Fibroblast of mammary gland (primary cell): ENCODE results near the gene SIRPA.

Experiments
- DNase-seq: peaks from one replicate; pipeline ENCODE4 v3.0.0-alpha.2; 2010; ENCODE audit warnings: low read depth
- H3K4me3 ChIP-seq: 2 replicates; pipeline ENCODE4 v1.5.1; 2011; ENCODE audit warnings: low read depth, mild to moderate bottlenecking, low read length, moderate library complexity; ENCODE audit not compliant: control insufficient read depth
- CTCF ChIP-seq: conservative IDR thresholded peaks from 2 replicates; pipeline ENCODE4 v1.5.1; 2011; ENCODE audit warnings: low read depth, low read length, inconsistent platforms; ENCODE audit not compliant: control insufficient read depth, insufficient read depth

Gene SIRPA

DNA sequence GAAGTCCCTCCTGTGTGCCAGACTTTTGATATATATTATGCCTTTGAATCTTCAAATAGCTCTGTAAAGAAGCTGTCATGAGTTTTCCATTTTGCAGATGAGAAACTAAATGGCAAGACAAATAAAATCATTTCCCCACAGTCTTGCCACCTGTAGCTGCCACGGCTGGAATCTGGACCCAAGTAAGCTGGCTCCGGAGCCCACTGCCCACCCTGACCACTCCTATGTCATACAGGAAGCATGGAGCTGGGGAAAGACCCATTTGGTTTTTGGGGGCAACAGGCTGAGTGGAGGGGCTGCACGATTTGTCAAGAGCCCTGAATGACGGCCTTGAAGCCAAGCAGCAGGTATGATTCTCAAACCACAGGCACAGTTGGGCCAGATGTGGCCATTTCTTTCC is 10.0 kb upstream of the SIRPA start:
- DNase-seq: no peak
- no peak overlapping the region for H3K4me3 ChIP-seq
- TF ChIP-seq CTCF: no peak

GRCh38 chr20:1885940-1886693 is 9.1 kb upstream of the SIRPA start:
- no peak for DNase-seq
- H3K4me3 ChIP-seq: no peak overlapping the region
- TF ChIP-seq CTCF: no peak

DNA sequence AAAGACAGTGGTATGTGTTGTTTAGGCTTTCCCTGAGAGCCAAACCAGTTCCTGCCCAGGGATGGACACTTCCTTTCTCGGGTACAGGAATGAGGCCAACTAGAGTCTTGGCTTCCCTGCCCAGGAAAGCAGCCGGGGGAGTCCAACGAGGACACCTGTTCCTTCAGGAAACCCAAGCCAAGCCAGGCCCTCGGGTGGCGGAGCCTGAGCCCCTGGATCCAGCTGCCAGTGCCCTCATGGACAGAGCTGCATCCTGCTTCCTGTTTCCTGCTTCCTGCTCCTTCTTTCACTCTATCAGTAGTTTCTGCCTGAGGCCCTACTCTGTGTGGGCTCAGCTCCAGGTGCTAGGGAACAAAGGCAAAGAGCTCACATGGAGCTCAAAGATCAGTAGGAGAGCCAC is 7.9 kb upstream of the SIRPA start:
- no peak overlapping the region for H3K4me3 ChIP-seq
- TF ChIP-seq CTCF: no peak
- DNase-seq: no peak

DNA sequence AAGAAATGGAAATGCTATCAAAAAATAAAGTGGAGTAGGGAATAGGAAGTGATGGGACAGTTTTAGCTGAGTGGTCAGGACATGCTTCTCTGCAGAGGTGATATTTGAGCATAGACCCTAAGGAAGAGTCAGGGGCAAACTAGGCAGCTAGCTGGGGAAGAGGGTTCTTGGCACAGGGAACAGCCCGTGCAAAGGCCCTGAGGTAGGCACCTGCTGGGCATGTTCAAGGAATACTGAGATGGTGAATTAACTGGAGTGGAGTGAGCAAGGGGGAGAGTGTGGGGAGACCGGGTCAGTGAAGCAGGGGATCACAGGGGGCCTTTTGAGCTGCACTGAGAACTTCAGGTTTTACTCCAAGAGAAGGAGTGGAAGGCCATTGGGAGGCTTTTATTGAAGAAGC is 7.5 kb upstream of the SIRPA start:
- H3K4me3 ChIP-seq: no peak overlapping the region
- TF ChIP-seq CTCF: no peak
- no peak for DNase-seq

- no peak for TF ChIP-seq CTCF
- H3K4me3 ChIP-seq: no peak overlapping the region
- peak; percentile 32 for DNase-seq
These were observed 6.3 kb upstream of the SIRPA start for GRCh38 chr20:1888796-1889463.

- TF ChIP-seq CTCF: no peak
- H3K4me3 ChIP-seq: no peak overlapping the region
- DNase-seq: no peak
These were observed 4.5 kb upstream of the SIRPA start for GRCh38 chr20:1890469-1891262.
